Thoracic aorta endothelial cell (primary cell): ENCODE results near the gene CD40LG. TPM values are rescaled to one million over a fixed set of nuclear protein-coding genes. Genes with fewer than 3 reads are reported as not detected.

ENCODE experiments used
- total RNA-seq: library from RNA; depleted of rRNA; stranded (reverse); fragments of >200 nt; gene quantifications from 2 replicates; pipeline ENCODE4 v1.2.3, GENCODE V29; 2012

Gene CD40LG
- total RNA-seq: not detected in 2 replicates

DNA sequence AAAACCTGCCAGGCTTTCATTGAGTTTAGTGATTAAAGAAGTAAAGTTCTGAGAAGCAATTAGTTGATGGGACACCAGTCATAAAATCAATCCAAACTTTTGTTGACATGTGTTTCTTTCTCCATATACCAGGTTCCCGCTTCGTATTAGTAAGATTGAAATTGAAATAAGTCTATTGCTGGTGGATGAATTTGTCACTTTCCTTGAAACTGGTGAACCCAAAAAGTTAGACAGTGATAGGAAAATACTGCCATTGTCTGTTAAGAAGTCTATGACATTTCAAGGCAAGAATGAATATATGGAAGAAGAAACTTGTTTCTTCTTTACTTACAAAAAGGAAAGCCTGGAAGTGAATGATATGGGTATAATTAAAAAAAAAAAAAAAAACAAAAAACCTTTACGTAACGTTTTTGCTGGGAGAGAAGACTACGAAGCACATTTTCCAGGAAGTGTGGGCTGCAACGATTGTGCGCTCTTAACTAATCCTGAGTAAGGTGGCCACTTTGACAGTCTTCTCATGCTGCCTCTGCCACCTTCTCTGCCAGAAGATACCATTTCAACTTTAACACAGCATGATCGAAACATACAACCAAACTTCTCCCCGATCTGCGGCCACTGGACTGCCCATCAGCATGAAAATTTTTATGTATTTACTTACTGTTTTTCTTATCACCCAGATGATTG, at the start of gene CD40LG:
TSS of gene CD40LG (plus strand) at position 482 of the 684 bp plus-strand sequence. CDS start at position 573, 91 bp downstream.

Other genes starting within 250 kb of the CD40LG start
- gene BRS3, start 160.2 kb upstream of the CD40LG start, total RNA-seq: not detected in 2 replicates
- 26.6 and 30.9 TPM in 2 replicates for gene HTATSF1, start 150.6 kb upstream of the CD40LG start, total RNA-seq
- gene VGLL1, start 115.9 kb upstream of the CD40LG start, total RNA-seq: not detected in 2 replicates
- gene ARHGEF6, start 132.8 kb downstream of the CD40LG start, total RNA-seq: 4.4 and 5.6 TPM in 2 replicates
- gene RBMX, start 232.6 kb downstream of the CD40LG start, total RNA-seq: 367 and 414 TPM in 2 replicates